NCI-H1092 (cell line): ENCODE data around the gene TBC1D17.

Experiments
- DNase-seq: peaks from one replicate; lab custom pipeline; 2025; lab: John Stamatoyannopoulos, UW

The TBC1D17 gene

DNA sequence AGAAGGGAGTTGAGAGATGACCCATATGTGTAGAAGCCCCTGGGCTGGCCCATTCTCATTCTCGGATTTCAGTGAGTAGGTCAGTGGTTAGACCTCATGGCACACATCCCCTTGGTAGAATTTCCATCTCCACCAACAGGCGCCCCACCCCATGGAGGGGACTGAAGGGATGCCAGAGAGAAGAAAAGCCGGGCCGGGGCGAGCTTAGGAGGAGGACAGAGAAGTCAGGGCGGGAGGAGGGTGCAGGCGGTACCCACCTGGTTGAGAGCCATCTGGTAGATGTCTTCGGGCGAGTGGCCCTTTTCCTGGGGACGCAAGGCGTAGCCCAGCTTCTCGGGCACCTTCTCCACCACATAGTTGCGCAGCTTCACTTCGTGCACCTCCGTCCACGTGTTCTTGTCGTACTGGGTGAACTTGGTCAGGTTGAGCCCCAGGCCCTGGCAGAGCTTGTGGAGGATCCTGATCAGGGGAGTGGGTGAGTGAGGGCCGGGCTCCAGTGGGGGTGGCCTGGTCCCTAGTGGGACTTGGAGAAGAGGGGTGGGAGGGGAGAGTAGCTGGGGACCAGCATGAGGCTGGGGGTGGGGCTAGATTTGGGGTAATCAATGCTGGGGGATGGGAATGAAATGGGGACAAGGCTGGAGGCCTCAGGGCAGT is 16.6 kb downstream of the TBC1D17 start:
- DNase-seq: no peak

DNA sequence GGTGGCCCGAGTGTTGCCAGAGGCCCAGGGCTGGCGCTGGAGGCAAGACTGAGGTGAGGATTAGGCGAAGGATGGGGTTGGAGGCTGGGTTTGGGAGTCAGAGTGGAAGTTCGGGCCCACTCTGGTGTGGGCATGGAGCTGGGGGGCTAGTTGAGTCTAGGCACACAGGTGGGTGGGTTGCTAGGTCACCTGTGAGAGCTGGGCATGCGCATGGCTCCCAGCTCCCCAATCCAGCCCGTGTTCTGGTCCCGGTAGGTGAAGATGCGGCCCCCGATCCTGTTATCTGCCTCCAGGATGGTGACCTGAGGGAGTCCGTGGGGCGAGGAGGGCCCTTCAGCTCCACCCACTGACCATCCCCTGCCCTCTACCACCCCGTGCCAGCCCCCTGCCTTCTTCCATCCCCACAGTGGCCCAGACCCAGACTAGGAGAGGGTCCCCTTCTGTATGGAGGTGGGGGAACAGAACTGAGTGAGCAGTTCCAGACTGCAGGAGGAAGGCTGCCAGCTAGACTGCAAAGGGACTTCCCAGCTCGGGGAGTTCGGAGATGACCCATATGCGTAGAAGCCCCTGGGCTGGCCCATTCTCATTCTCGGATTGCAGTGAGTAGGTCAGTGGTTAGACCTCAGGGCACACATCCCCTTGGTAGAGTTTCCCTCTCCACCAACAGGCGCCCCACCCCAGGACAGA is 17.5 kb downstream of the TBC1D17 start:
- no peak for DNase-seq

DNA sequence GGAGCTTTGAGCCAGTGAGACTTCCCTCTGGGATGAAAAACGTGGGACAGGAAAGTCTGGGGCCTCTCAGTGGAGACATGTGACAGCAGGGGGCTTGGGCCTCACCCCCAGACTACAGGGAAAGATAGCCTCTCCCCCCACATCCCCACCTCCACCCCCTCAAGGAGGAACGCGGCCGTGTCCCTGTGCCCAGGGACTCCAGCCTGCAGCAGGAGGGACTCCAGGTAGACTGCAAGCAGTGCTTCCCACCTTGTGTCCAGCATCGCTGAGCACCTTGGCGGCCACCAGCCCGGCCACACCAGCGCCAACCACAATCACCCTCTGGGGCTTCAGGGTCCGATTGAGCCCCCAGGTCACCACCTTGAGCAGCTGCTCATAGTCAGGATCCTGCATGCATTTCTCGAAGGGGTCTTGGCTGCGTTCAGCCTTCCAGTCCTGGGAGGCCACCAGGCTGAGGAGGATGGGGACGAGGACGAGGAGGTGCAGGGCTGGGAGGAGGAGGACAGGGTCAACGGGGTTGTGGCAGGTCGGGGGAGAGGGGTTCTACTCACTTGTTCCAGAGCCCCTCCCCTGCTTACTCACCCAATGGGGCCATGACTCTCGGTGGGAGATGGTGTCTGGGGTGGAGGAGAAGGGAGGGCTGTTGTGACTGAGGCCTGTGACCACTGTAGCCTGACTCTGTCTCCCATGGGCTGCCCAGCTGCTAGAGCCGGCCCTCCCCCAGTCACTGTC is 18.2 kb downstream of the TBC1D17 start:
- no peak for DNase-seq

DNA sequence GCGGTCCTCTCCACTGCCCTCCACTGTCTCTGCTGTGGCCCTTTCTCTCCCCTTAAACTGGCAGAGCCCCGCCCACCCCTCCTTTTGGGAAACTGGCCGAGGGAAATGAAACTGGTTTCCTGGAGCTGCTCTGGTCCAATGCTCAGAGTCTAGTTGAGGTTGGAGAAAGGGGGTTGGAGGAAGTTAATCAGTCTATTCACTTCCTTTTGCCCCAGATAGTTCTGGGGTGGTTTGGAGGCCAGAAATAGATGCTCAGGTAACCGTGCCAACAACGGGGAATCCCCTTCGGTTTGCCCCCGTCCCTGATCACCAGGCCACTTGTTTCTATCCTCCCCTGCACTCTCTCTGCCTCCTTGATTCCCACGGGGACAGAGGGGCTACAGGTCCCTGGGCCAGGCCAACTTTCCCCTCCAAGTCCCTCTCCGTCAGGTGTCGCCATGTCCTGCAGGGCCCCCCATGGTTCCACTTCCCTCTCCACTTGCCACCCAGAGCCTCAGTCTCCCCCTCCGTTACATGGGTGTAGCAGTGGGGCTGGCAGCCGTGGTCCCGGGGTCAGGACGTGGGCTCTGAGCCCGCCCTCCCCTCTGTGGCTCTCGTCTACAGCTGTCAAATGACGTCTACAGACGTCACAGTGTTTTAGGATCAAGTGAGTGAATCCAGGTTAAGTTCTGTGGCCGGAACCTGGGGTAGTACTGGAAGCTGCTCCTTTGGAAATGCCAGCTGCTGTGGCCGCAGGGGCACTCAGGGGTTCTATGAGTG is 19.5 kb downstream of the TBC1D17 start, which contains the start of gene IL4I1:
IL4I1 (minus strand) TSS at position 25 of the 759 bp plus-strand sequence. CDS start 727 bp downstream, outside the sequence.
- no peak for DNase-seq

DNA sequence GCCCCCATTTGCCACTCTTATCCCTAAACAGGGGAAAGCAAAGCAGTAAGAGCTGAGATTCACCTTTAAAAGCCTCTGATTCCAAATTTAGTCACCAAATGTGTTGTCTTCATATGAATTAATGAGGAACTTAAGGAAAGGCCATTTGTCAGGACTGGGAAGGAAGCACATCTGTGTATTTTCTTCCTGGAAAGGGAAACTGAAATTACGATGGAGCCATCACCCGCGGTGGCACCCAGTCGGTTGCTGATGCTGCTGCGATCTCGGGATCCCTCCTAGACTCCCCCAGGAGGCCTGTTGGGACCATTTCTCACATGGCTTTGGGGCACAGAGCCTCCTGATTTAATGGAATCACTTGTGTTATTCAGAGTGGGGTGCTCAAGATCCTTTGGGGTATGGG is 26.6 kb downstream of the TBC1D17 start:
- DNase-seq: no peak

DNA sequence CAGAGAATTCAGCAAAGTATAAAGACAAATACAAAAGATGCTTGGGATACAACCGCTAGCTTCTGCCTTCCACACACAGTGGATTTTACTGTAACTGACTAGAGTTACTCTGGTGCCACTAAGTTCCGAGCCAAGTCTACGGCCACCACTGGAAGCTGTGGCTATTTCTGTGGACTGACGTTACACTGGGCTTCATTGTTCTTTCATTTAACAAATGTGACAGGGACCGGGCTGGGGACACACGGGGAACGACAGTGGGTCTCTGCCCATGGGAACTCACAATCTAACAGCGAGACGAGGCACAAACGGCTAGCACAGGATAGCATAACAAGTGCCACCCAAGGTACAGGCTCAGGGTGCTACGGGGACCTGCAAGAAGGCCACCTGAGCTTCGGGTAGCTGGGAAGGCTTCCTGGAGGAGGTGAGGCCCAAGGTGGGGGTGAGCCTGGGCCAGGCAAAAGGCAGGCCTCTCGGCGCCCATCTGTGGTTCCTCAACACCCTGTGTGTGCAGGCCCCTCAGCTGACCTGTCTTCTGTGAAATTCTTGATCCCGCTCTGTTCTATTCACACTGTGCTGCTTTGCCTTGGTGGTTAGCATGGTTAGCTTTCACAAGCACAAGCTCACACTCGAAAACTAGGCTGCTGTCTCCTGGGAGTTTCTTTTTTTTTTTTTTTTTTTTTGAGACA is 29.5 kb downstream of the TBC1D17 start:
- DNase-seq: no peak

DNA sequence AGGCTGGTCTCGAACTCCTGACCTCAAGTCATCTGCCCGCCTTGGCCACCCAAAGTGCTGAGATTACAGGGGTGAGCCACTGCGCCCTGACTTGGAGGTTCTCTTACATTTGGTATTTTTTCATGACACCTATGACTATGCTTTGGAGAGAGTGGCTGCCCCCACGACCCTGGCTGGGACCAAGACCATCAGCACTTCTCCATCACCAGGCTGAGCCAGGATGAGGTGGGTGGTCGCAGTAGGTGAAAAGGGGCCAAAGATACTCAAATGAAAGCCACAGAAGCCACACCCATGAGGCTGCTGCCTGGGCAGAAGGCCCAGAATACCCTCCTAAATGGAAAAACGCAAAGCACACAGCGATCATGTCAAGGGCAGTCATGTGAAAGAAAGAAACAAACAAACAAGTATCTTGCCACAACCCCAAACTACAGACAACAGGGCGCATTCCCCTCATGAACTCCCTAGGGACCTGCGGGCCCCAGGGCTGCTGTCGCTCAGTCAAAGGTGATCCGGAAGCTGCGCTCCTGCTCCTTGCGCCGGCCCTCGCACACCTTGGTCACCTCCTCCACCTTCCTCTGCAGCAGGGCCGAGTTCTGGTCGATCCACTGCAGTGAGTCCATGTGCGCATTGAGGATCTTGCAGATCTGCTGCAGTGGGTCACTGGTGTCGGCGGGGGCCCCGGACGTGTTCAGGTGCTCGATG is 30.4 kb downstream of the TBC1D17 start:
- no peak for DNase-seq

DNA sequence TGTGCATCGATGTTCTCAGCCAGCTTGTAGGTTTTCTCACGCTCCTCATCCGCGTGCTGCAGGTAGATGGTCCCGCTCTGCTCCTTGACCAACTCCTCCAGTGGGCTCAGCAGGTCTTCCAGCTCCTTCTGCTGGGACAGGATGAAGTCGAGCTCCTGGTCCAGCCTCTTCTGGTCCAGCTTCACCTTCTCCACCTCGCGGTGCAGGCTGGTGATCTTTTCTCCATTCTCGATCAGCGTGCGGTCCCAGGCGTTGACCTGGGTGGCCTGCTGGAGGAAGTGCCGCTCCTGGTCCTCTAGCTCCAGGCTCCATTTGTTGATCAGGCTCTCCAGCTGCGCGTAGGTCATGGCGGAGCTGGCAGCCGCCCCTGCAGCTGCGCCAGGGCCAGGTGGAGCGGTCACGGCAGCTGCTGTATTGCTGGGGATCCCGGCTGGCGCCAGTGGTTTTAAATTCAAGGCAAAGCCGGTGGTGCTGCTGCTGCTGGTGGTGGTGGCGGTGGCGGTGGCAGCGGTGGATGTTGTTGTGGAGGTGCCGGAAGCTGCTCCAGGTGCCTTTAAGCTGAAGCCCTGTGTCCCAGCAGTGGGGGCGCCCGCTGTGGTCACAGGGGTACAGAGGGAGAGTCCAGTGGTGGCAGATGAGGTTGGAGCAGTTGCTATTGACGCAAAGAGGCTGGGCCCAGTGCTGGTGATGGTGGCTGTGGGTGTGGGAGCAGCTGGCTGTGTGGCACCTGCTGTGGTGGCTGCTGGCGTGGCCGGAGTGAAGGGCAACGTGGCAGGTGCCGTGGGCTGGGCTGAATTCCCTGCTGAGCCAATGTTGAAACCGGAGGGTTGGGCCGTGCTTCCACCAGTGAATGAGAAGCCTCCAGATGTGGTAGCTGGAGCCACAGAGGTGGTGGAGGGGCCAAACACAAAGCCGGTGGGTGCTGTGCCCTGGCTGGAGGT is 31.2 kb downstream of the TBC1D17 start:
- no peak for DNase-seq

DNA sequence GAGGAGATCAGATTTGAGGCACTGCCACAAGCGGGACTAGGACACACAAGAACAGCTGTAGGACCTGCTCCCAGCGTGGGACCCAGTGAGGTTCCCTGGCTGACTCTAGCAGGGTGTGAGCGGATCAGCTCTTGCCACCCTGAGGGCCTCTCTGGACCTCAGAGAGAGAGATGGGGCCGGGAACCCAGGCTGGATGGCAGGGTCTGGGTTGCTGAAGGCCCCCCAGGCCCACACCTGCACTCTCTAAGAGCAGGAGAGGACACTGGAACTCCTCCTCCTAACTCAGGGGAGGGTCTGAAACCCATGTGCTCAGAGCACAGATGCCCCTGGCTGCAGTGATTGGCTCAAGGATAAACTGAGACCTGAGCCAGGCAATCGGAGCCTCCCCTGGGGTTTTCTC is 32.7 kb downstream of the TBC1D17 start:
- DNase-seq: no peak

DNA sequence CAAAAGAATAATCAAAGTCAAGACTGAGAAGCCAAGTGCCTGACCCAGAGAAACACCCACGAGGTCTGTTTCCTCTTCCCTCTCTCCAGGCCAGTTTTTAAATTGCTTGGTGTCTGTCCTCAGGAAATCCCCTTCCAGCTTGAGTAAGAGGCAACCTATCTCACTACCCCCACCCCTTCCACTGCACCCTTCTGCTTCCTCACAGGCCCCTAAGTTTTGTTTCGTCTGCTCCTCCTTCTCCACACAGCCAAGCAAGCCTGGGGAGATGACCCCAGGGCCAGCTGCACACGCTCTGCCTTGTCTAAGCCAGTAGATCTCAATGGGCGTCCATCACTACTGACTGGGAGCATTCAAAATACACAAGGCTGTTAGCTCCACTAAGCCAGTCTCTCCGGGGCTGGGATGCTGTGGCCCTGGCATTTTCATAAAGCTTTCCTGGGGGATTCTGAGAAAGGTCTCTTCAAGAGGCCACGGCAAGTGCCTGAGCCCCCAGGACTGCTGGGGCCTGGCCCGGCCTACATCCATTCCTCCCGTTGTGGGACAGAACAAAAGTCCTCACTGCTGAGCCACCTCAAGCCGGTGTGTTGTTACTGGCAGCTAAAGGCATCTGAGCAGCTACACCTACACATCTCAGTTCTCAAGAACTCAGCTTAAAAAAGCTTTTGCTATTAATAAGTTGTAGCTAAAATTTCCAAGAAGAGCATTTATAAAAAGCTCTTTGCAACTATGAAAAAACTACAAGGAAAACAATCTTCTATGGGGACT is 34.1 kb downstream of the TBC1D17 start:
- DNase-seq: no peak

DNA sequence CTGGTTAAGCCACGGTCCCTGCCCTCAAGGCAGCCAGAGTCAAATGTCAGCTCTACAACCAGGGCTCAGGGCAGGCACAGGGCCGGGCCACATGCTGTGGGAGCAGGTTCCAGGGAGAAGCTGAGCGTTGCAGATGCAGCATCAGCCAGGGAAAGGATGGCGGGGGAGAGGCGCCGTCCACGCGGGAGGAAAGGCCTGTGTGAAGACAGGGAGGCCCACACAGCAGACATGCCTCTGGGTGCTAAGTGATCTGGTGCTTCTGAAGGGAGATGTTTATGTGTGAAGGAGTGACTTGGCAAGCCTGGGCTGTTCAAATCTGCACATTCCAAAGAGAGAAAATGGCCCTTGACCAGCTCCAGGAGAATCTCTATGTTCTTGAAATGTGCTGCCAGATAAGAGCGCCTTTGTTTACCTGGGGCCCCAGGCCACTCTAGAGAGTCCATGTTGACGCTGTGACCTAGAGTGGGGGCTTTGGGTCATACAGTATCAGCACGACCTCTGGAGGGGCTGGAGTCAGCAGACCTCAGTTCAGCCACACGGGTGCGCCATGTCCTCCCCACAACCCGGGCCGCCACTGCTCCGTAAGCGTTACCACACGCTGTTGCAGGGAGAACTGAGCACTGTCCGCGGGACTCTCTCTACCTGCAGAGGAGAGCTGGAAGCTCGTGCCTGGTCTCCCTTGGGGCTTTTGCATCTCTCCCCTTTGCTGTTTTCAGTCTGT is 35.6 kb downstream of the TBC1D17 start:
- no peak for DNase-seq

DNA sequence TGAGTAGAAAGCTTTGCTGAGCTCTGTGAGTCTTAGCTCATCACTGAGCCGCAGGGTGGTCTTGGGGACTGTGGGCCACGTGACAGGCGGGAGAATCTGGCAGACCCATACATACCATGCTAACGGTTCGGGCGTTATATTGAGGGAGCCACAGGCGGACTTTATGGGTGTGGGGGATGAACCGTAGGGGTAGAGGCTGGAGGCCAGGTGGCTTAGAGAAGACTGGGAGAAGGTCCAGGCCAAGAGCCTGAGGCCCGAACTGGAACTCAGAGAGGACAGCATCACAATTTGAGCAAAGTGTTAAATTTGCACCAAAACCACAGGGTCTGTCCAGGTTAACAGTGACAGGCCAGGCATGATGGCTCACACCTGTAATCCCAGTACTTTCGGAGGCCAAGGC is 36.2 kb downstream of the TBC1D17 start:
- no peak for DNase-seq

DNA sequence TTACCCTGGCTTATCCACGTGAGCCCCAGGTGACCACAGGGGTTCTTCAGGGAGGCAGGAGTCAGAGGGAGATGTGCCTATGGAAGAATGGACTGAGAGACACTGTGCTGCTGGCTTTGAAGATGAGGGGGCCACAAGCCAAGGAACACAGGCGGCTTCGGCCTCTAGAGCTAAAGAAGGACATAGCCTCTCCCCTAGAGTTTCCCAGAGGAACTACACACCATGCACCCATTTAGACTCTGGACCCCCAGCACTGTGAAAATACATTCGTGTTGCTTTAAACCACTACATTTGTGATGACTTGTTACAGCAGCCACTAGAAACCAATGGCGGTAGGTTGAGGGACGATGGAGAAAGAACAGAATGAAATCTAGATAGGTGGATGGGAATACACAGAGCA is 37.8 kb downstream of the TBC1D17 start:
- no peak for DNase-seq

DNA sequence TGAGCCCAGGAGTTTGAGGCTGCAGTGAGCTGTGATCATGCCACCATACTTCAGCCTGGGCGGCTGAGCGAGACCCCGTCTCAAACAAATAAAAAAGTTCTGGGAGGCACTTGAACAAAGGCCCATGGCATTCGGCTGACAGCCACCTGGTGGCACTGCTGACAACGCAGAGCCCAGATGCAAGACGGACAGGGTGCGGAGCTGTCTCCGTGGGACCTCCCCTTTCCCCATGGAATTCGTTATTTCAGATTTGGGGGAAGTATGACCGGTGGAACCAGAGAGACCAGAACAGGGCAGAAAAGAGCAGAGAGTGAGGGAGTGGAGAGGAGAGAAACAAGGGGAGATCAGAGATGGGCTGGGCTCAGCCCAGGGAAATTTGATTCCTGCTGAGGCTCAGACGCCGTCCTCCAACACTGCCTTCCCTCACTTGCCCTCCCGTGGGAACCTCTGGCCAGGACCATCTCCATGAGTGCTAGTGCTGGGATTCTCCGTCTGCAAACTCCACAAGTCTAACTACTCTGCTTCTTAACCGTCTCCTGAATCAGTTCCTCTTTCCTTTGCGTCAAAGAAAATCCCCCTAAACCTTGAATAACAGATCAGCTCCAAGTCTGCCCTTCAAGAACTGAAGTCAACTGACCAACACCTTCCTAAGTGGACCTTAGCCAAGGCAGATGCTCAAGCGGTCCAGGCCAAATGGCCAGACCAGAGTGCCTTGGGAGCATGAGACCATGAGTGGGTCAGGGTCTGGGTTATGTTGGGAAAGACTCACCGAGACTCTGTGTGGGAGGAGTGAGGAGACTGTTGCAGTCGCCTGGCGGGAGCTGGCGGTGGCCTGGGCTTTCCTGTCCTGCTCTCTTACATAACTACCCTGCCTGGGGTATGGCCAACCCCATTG is 39.6 kb downstream of the TBC1D17 start:
- DNase-seq: no peak

DNA sequence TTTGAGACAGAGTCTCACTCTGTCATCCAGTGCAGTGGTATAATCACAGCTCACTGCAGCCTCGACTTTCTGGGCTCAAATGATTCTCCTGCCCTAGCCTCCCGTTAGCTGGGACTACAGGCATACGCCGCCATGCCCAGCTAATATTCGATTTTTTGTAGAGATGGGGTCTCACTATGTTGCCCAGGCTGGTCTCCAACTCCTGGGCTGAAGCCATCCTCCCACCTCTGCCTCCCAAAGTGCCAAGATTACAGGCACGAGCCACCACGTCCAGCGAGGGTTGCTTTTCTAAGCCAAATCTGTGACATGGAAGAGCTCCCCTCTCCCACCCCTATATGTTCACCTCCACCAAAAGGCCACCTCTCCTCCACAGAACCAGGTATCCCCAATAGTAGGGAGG is 40.6 kb downstream of the TBC1D17 start:
- no peak for DNase-seq

DNA sequence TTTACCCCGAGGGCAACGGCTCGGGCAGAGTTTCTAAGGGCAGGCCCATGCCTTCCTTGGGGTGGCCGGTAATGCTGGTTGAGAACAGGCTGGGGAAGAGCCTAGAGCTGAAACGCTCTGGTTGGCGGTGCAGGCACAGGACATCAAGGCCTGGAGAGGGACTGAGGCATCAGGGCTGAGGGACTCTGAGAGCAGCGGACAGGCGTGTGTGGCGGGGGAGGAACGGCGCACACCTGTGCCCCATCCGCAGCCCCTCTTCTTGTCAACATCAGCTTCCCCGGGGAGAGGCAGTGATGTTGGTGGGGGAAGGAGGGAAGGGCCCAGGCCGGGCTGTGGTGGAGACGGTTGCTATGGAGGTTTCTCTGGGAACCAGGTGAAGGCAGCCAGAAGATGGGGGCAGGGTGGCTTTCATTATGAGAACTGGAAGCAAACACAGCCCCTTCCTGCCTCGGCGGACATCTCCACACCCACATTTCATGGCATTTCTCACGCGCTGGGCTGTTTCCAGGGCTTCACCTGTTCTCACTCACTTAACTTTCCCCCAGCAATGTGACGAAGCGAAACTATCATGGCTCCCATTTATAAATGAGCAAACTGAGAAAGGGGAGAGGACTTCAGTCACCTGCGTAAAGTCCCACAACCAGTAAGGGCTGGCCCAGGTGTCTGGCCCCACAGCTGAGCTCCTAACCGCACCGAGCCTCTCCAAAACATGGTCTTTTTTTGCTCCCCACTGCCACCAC is 43.3 kb downstream of the TBC1D17 start:
- no peak for DNase-seq
